ES-I3 (cell line): ENCODE results near the gene LRRC8B.
A peak's percentile ranks its signal among the peaks of the same experiment; 100 is the strongest.
"Not testable (repeated sequence)": the region's sequence is repeated elsewhere in the genome, so short reads cannot be mapped to it uniquely, and the experiment has no call there.

Experiments used
- H3K36me3 ChIP-seq: 2 replicates; pipeline ENCODE4 v1.6.1; 2013; ENCODE audit warnings: mild to moderate bottlenecking, low read length, control low read depth, moderate library complexity; ENCODE audit not compliant: insufficient read depth
- H3K4me1 ChIP-seq: 2 replicates; pipeline ENCODE4 v1.6.1; 2013; ENCODE audit warnings: mild to moderate bottlenecking, control low read depth, low read length; ENCODE audit not compliant: insufficient read depth
- H3K9ac ChIP-seq: 2 replicates; pipeline ENCODE4 v1.6.1; 2013; ENCODE audit warnings: low read depth, mild to moderate bottlenecking, low read length, moderate library complexity
- H3K9me3 ChIP-seq: 2 replicates; pipeline ENCODE4 v1.6.1; 2013; ENCODE audit warnings: mild to moderate bottlenecking, low read length, moderate library complexity; ENCODE audit not compliant: control insufficient read depth, insufficient read depth

The LRRC8B gene

GRCh38 chr1:89512996-89513720 is 11.5 kb upstream of the LRRC8B start:
- Histone ChIP-seq H3K9me3 (no peaks in the 10 kb centered on the region), H3K36me3 (no peaks in the 10 kb centered on the region), H3K9ac (no peak overlapping the region), H3K4me1 (no peaks in the 10 kb centered on the region)

GRCh38 chr1:89516055-89516454 is 8.6 kb upstream of the LRRC8B start:
- H3K9ac ChIP-seq = no peak overlapping the region
- no peaks in the 10 kb centered on the region for H3K9me3 ChIP-seq
- H3K36me3 ChIP-seq = no peaks in the 10 kb centered on the region
- H3K4me1 ChIP-seq = no peaks in the 10 kb centered on the region

GRCh38 chr1:89518221-89518631 is 6.4 kb upstream of the LRRC8B start:
- Histone ChIP-seq H3K36me3 (no peaks in the 10 kb centered on the region), H3K9ac (no peak overlapping the region), H3K4me1 (no peaks in the 10 kb centered on the region; the same call in 1 of the 2 replicates), H3K9me3 (no peaks in the 10 kb centered on the region)

DNA sequence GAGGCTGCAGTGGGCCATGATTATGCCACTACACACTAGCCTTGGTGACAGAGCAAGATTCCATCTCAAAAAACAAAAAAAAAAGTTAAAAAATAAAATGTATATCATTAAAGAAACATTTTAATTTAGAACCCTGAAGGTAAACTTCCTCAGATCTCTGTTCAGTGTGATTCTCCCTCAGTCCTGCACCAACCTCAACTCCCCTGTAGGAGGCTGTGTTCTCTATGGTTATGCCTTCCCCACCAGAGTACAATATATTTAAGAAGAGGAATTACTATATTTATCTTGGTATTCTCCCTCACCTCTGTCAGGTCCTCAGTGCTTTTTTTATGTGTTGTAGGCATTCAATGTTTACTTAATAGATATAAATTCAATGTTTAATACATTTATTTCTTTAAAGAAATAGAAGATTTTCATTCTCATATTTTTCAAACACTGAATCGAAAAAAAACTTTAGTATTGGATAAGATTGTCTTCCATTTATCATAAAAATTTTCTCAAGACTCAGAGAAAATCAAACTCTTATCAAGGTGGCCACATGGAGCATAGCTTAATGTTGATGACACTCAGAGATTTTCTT is 4.8 kb upstream of the LRRC8B start:
- no peaks in the 10 kb centered on the region for H3K9me3 ChIP-seq

DNA sequence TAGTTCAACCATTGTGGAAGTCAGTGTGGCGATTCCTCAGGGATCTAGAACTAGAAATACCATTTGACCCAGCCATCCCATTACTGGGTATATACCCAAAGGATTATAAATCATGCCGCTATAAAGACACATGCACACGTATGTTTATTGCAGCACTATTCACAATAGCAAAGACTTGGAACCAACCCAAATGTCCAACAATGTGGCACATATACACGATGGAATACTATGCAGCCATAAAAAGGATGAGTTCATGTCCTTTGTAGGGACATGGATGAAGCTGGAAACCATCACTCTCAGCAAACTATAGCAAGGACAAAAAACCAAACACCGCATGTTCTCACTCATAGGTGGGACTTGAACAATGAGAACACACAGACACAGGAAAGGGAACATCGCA is 2.7 kb upstream of the LRRC8B start:
- H3K36me3 ChIP-seq = not testable (repeated sequence)

More for the DNA sequence above, 4.8 kb upstream of the LRRC8B start:
- no peaks in the 10 kb centered on the region for H3K36me3 ChIP-seq
- H3K9ac ChIP-seq = no peak overlapping the region
- H3K4me1 ChIP-seq = no peaks in the 10 kb centered on the region; the same call in 1 of the 2 replicates

DNA sequence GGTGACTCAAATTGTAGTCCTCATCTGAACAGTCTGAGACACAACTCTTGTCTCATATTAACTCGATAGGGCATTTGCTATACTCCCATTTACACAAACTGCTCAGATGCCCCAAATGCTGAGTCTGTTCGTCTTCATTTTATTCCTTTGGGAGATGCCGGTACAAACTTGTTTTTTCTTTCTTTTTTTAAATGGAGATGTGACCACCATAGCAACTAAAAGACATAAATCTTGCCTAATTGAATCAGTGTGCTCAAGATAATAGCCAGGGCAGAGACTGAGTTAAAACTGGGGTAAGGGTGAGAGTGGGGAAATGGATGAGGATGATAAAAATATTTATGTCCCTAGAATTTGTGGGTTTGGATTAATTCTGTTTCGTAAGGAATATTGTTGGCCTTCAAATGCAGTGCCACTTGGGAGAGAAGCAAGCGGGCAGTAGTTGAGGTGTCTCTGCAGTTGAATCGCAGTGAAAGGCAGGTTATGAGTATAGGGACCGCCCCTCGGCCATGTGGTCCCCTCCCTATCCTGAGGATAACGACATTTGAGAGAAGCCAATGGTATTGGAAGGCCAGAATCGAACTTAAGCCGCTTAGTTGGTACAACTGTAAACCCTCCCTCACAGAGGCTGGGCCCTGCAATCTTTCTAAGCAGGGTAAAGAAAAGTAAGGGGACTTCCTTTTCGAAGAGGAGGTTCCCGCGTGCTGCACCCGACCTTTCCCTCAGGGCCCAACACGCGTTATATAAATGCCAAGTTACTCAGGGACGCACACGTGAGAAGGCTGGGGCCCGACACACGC is 859 bp upstream of the LRRC8B start:
- Histone ChIP-seq H3K4me1 (no peaks in the 10 kb centered on the region; the same call in 1 of the 2 replicates), H3K9me3 (no peaks in the 10 kb centered on the region), H3K36me3 (no peaks in the 10 kb centered on the region), H3K9ac (peak overlapping the region; percentile 85)

More for the DNA sequence above, 2.7 kb upstream of the LRRC8B start:
- not testable (repeated sequence) for H3K9me3 ChIP-seq, H3K9ac ChIP-seq, H3K4me1 ChIP-seq

DNA sequence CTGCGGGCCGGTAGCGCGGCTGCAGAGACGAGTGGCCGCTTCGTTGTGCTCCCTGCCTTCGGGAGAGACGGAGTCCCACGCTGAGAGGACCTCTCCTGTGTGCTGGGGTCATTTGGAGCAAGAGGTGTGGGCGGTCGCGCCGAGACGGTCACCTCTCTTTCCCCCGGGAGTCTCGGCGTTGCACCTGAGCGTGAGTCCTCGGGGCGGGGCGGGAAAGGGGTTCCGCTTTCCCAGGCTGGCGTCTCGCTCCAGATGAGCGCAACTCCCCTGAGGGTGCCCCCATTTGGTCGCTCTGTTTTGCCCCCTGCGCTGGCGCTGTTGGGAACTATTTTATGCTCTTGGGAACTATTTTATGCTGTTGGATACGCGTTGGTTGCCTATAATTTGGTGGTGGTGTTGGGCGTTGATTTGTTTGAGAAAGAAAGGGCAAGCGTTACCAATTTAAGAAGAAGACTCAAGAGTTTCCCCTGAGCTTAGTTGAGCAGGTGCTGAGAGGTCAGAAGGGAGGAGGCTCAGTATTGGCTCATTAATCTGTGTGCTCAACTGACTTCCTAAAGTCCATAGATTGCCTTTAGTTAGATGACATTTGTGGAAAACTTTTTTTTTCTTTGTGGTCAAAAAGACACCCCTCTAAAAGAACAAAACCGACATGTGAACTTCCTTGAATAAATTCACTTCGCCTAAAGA is 683 bp downstream of the LRRC8B start:
- peak overlapping the region; percentile 85 for H3K9ac ChIP-seq
- H3K36me3 ChIP-seq = no peaks in the 10 kb centered on the region
- no peaks in the 10 kb centered on the region; the same call in 1 of the 2 replicates for H3K4me1 ChIP-seq
- H3K9me3 ChIP-seq = no peaks in the 10 kb centered on the region

GRCh38 chr1:89527256-89527655 is 2.6 kb downstream of the LRRC8B start:
- Histone ChIP-seq H3K4me1 (peaks cover 4% of the 10 kb centered on the region; the same call in 1 of the 2 replicates), H3K9me3 (no peaks in the 10 kb centered on the region), H3K9ac (no peak overlapping the region), H3K36me3 (no peaks in the 10 kb centered on the region)

GRCh38 chr1:89527750-89528381 is 3.2 kb downstream of the LRRC8B start:
- Histone ChIP-seq H3K9ac (no peak overlapping the region), H3K36me3 (no peaks in the 10 kb centered on the region), H3K9me3 (no peaks in the 10 kb centered on the region), H3K4me1 (peaks cover 4% of the 10 kb centered on the region; the same call in 1 of the 2 replicates)

DNA sequence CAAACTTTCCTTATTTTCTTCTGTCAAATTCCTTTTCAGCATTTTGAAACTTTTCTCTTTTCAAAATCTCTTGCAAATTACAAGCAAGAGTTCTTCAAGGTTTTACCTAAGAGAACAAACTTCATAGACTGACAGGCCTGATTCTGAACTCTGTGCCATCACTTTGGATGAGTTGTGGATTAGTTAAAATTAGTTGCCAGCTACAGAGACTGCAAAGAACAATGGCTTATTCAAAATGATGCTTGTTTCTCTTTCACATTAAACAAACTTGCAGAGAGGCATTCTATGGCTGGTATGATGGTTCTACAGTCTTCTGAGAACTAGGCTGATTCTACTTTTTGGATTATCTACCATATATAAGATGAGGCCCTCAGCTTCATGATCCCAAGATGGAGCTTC is 3.8 kb downstream of the LRRC8B start:
- no peak overlapping the region for H3K9ac ChIP-seq
- no peaks in the 10 kb centered on the region for H3K36me3 ChIP-seq
- H3K4me1 ChIP-seq = peaks cover 4% of the 10 kb centered on the region; the same call in 1 of the 2 replicates
- H3K9me3 ChIP-seq = no peaks in the 10 kb centered on the region

DNA sequence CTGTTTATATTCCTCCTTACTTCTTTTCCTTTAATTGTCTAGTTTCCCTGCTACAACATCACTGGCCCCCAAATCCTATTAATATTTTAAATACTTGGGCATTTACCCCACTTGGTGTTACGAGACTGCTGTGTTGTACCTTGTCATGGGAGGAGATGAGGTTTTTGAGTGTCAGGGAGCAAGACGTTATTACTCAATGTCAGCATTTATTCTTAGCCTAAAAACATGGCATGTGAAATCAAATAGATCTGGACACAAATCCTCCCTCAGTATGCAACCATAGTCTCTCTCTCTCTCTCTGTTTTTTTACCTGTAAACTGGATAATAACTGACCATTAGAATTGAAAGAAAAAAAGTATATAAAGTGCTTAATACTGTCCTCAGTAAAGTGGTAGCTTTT is 4.6 kb downstream of the LRRC8B start:
- Histone ChIP-seq H3K9ac (no peak overlapping the region), H3K36me3 (no peaks in the 10 kb centered on the region), H3K4me1 (peaks cover 4% of the 10 kb centered on the region; the same call in 1 of the 2 replicates), H3K9me3 (no peaks in the 10 kb centered on the region)

GRCh38 chr1:89530444-89531089 is 5.9 kb downstream of the LRRC8B start:
- Histone ChIP-seq H3K4me1 (peaks cover 4% of the 10 kb centered on the region; the same call in 1 of the 2 replicates), H3K36me3 (no peaks in the 10 kb centered on the region)

DNA sequence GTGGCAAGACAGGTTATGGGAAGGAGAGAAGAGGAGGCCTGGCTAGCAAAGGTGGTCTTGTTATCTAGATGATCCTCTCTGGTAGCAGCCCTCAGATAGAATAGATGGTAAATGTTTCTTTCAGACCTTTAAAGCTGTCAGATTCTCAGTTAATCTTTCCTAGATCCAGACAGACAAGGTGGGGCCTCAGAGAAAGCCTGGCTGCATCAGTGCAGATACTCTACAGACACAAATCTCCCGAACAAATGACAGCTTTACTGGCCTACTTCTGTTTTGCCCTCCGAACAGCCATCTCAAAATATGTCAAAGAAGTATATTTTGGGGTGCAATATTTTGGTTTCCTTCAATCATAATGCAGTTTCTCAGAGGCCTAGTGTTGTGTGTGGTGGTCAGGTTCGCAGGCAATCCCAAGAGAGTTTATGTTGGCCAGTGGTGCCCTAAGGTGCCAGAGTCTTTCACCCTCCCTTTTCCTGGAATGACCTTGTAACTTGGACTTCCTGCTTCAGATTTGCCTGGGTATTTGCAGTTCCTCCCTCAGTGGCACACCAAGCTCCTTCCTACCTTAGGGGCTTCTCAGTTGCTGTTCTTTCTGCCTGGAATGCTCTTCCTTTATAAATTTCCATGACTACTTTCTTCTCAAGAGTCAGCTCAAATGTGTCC is 7.0 kb downstream of the LRRC8B start:
- Histone ChIP-seq H3K9me3 (no peaks in the 10 kb centered on the region), H3K4me1 (peaks cover 4% of the 10 kb centered on the region; the same call in 1 of the 2 replicates), H3K9ac (no peak overlapping the region), H3K36me3 (no peaks in the 10 kb centered on the region)

More at GRCh38 chr1:89530444-89531089, 5.9 kb downstream of the LRRC8B start:
- H3K9me3 ChIP-seq = no peaks in the 10 kb centered on the region
- no peak overlapping the region for H3K9ac ChIP-seq
